ENCODE data around the gene EDN2. TPM values are rescaled to one million over a fixed set of nuclear protein-coding genes. Genes with fewer than 3 reads are reported as not detected.

The EDN2 gene
- total and polyA plus RNA-seq, 2 donors (not counting 1 experiment from before 2014, with no cell fraction given): not detected

- H3K9me3 Mint-ChIP-seq (ENCODE audit: insufficient read depth): no peaks in the 10 kb centered on the region
- no peaks in the 10 kb centered on the region for H3K36me3 ChIP-seq (replicated peaks in 1 of 2; ENCODE audit: control extremely low read depth in 1 of 2, control insufficient read depth in 1 of 2, extremely low read depth in 1 of 2, insufficient read depth in 2 of 2, low read length in 1 of 2)
- H3K4me1 ChIP-seq (ENCODE audit: control insufficient read depth in 2 of 2, insufficient read depth in 2 of 2, low read length in 2 of 2): no peaks in the 10 kb centered on the region
- ATAC-seq (ENCODE audit: low read depth) (peak; percentile 33), DNase-seq (peak; percentile 58)
- H3K4me2 ChIP-seq (replicated peaks; ENCODE audit: low read depth, low read length, poor library complexity, severe bottlenecking): no peak overlapping the region
- ChIA-PET POLR2A (interaction anchor here (0.7 kb wide), 1 partner anchor 30 kb away, joined by 3 read pairs; no protein-coding TSS in a partner anchor), CTCF (interaction anchor here (0.7 to 1.8 kb wide), 11 partner anchors 11 to 166 kb away, joined by 3 to 6 read pairs (median 4); no protein-coding TSS in a partner anchor)
- no peaks in the 10 kb centered on the region for H4K20me1 ChIP-seq (ENCODE audit: control insufficient read depth, insufficient read depth, low read length, poor library complexity, severe bottlenecking)
- peaks cover 0 to 3% (median 1%) of the 10 kb centered on the region in 4 experiments for H3K27me3 ChIP-seq (replicated peaks in 1 of 4; ENCODE audit: control extremely low read depth in 1 of 4, control insufficient read depth in 3 of 4, insufficient read depth in 4 of 4, low read length in 3 of 4)
- H3K27me3 Mint-ChIP-seq: peaks cover 32% of the 10 kb centered on the region
- TF ChIP-seq EZH2 (IDR thresholded peaks at IDR 0.05; ENCODE audit: borderline replicate concordance, insufficient read depth, low read depth, low read length, poor library complexity, severe bottlenecking) (no peak), CTCF (IDR thresholded peaks at IDR 0.05) (peak; percentile 70)
- no peak overlapping the region for H3K4me3 ChIP-seq (ENCODE audit: control extremely low read depth in 1 of 5, extremely low read depth in 1 of 5, insufficient read depth in 1 of 5, low read depth in 2 of 5, low read length in 4 of 5)
- intact Hi-C loops (cut with micrococcal nuclease): no loop called here
- no peaks in the 10 kb centered on the region for H3K79me2 ChIP-seq (ENCODE audit: control insufficient read depth, insufficient read depth, low read length)
- 61% methylated on average over 17 of the region's 17 CpGs for WGBS (ENCODE audit: insufficient coverage)
- no peak overlapping the region for H3K9ac ChIP-seq (ENCODE audit: low read length)
- no peaks in the 10 kb centered on the region for H3K4me1 Mint-ChIP-seq
- H2AFZ ChIP-seq (ENCODE audit: insufficient read depth, low read depth, low read length, poor library complexity, severe bottlenecking): no peak overlapping the region
- H3K9me3 ChIP-seq (ENCODE audit: control extremely low read depth in 1 of 3, control insufficient read depth in 2 of 3, insufficient read depth in 1 of 3, low read length in 2 of 3): no peaks in the 10 kb centered on the region
- no peak overlapping the region for H3K27ac ChIP-seq (ENCODE audit: low read length in 2 of 2)
- H3K4me3 Mint-ChIP-seq: no peak overlapping the region
- no peak overlapping the region for H3K27ac Mint-ChIP-seq
Measured at GRCh38 chr1:41432481-41433280, 51.8 kb downstream of the EDN2 start.

Measured in B cell (primary cell).